Esophagus squamous epithelium (tissue), 4 donors: ENCODE results near the gene SIAE.

ENCODE experiments used
- CTCF ChIP-seq, 6 experiments: fragments of 450-650 bp in 4 of 6; fragments of 200-600 bp in 2 of 6; sonication (generic) in 2 of 6; IDR thresholded peaks; one replicate each; pipeline ENCODE4 v1.5.1; 2016 to 2019; ENCODE audit warnings: antibody characterized with exemption in 6 of 6, mild to moderate bottlenecking in 4 of 6, moderate library complexity in 4 of 6
- POLR2A ChIP-seq, 4 donors: fragments of 450-650 bp; IDR thresholded peaks; one replicate each; pipeline ENCODE4 v1.6.1; 2017; ENCODE audit warnings: antibody characterized with exemption in 4 of 4, mild to moderate bottlenecking in 4 of 4, moderate library complexity in 3 of 4

- TF ChIP-seq CTCF (IDR thresholded peaks at IDR 0.05) (no peak), POLR2A (IDR thresholded peaks at IDR 0.05) (no peak)
Measured at GRCh38 chr11:124657904-124658303, 15.6 kb downstream of the SIAE start.
